Fibroblast of mammary gland (primary cell): ENCODE data around the gene ATAD1.
"Not testable (repeated sequence)": the region's sequence is repeated elsewhere in the genome, so short reads cannot be mapped to it uniquely, and the experiment has no call there.

Source experiments
- DNase-seq: peaks from one replicate; pipeline ENCODE4 v3.0.0-alpha.2; 2010; ENCODE audit warnings: low read depth
- H3K4me3 ChIP-seq: 2 replicates; pipeline ENCODE4 v1.5.1; 2011; ENCODE audit warnings: low read depth, mild to moderate bottlenecking, low read length, moderate library complexity; ENCODE audit not compliant: control insufficient read depth
- CTCF ChIP-seq: conservative IDR thresholded peaks from 2 replicates; pipeline ENCODE4 v1.5.1; 2011; ENCODE audit warnings: low read depth, low read length, inconsistent platforms; ENCODE audit not compliant: control insufficient read depth, insufficient read depth

Gene ATAD1

DNA sequence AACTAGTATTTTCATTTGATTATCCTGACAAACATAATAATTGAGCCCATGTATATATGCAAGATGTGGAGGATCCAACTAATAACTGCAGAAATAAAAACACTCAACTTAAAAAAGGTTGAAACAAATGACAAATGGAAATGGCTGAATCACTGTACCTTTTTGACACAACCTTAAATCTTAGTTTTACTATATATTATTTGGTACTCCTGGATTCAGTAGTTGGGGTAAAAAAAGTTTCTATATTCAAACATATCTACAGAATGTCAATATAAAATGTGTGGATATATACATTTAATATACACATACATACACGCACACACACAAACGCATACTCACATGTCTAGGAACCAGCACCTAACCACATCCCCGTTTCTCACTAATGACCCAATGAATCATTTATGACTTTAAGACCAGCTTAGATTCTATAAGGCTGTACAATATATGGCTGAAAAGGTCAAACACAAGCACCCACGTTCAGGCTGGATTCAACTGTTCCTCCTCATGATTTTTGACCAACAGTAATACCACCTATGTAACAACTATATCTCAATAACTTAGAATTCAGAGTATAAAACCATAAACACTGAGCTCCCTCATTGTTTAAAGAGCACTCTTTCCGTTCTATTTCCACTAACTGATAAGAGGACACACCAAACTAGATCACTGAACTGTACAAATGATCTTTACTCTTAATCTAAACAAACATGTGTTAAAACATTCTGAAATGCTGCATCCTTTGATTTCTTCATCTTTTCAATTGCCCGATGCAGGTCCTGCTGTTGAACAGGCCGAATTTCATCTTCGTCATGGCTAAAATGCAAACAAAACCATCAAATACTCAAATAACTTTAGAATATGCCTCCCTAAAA, 63.8 kb downstream of the ATAD1 start:
- H3K4me3 ChIP-seq: no peak overlapping the region
- no peak for DNase-seq
- no peak for TF ChIP-seq CTCF

DNA sequence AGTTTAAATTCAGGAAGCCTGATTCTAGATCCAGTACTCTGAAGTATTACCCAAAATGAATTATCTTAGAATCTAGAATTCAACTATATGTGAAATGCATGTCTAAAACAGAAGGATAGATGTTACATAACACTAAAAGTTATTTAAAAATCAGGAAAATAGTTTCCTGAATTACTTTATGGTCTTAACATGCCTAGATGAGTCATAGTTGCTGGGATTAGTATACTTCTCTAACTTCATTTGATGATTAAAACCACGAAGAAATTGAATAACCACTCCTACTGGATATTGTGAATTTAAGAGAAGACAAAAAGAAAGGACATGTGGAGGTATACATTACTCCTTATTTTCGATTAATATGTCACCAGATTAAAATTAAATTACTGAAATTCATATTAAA, 65.5 kb downstream of the ATAD1 start:
- DNase-seq: peak; percentile 75
- no peak overlapping the region for H3K4me3 ChIP-seq
- no peak for TF ChIP-seq CTCF

GRCh38 chr10:87751274-87751673, 66.8 kb downstream of the ATAD1 start:
- H3K4me3 ChIP-seq: no peak overlapping the region
- no peak for DNase-seq
- TF ChIP-seq CTCF: no peak

GRCh38 chr10:87750817-87751216, 67.2 kb downstream of the ATAD1 start:
- TF ChIP-seq CTCF: no peak
- no peak for DNase-seq
- H3K4me3 ChIP-seq: no peak overlapping the region

- peak; percentile 95 for DNase-seq
- H3K4me3 ChIP-seq: no peak overlapping the region
- no peak for TF ChIP-seq CTCF
Measured at GRCh38 chr10:87750001-87750671, 67.9 kb downstream of the ATAD1 start.

- DNase-seq, H3K4me3 ChIP-seq: not testable (repeated sequence)
Measured at GRCh38 chr10:87748244-87748643, 69.8 kb downstream of the ATAD1 start.

- DNase-seq: no peak
- TF ChIP-seq CTCF: no peak
- H3K4me3 ChIP-seq: no peak overlapping the region
Measured at GRCh38 chr10:87746911-87747310, 71.1 kb downstream of the ATAD1 start.
